Measurements from ENCODE around the gene TMEM26. TPM values are rescaled to one million over a fixed set of nuclear protein-coding genes. Genes with fewer than 3 reads are reported as not detected.

TMEM26 gene
- total and polyA plus RNA-seq, 8 donors, result 1.3 to 8.1 (median 6.0) TPM

DNA sequence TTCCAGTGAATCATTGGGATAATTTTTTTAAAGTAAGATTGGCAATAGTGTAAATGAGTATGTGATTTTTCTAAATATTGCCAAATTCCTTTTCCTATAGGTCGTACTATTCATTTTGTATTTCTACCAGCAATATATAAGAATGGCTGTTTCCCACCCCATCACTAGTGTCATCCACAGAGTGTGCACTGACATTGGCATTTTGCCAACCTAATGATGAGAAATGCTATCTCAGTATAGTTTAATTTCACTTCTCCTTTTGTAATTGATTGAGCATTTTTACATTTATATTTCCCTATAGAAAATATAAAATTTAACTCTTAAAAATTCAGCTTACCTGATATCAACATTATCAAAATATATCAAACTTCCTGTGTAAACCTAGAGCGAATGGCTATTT is 17.6 kb upstream of the TMEM26 start:
- no peak for ATAC-seq
- H3K27ac ChIP-seq, result no peak overlapping the region
- H3K4me1 ChIP-seq, result peaks cover 0 to 6% of the 10 kb centered on the region in 2 donors
- DNase-seq, result no peak
- no peaks in the 10 kb centered on the region for H3K9me3 ChIP-seq
- H3K36me3 ChIP-seq, result no peaks in the 10 kb centered on the region
- no peaks in the 10 kb centered on the region for H3K27me3 ChIP-seq
- TF ChIP-seq CTCF (IDR thresholded peaks at IDR 0.05), result no peak
- intact Hi-C loops (cut with DNase I), result no loop called here
- no peak overlapping the region for H3K4me3 ChIP-seq

GRCh38 chr10:61465901-61466632 is 12.9 kb upstream of the TMEM26 start:
- no peaks in the 10 kb centered on the region for H3K27me3 ChIP-seq
- DNase-seq, result peak in 1 of 4 donors; percentile 28
- H3K27ac ChIP-seq, result no peak overlapping the region
- intact Hi-C loops (cut with DNase I), result no loop called here
- peaks cover 0 to 11% of the 10 kb centered on the region in 2 donors for H3K4me1 ChIP-seq
- ATAC-seq, result peak; percentile 52
- H3K36me3 ChIP-seq, result no peaks in the 10 kb centered on the region
- H3K9me3 ChIP-seq, result no peaks in the 10 kb centered on the region
- H3K4me3 ChIP-seq, result no peak overlapping the region
- TF ChIP-seq CTCF (IDR thresholded peaks at IDR 0.05), result no peak

DNA sequence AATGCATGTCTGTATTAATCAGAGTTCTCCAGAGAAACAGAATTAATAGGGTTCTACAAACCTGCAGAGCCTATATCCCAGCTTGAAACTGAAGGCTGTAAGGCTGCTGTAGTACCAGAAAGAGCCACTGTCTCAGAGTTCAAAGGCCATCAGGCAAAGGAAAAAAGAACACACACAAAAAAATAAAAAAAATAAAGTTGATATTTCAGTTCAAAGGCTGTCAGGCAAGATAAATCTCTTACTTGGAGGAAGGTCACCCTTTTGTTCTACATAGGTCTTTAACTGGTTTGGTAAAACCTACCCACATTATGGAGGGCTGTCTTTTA is 12.0 kb upstream of the TMEM26 start:
- DNase-seq, result no peak
- Histone ChIP-seq H3K27me3 (no peaks in the 10 kb centered on the region), H3K4me1 (peaks cover 0 to 11% of the 10 kb centered on the region in 2 donors), H3K4me3 (no peak overlapping the region), H3K36me3 (no peaks in the 10 kb centered on the region), H3K27ac (no peak overlapping the region), H3K9me3 (no peaks in the 10 kb centered on the region)
- TF ChIP-seq CTCF (IDR thresholded peaks at IDR 0.05), result peak in 1 of 2 donors; percentile 15
- ATAC-seq, result no peak
- intact Hi-C loops (cut with DNase I), result no loop called here

DNA sequence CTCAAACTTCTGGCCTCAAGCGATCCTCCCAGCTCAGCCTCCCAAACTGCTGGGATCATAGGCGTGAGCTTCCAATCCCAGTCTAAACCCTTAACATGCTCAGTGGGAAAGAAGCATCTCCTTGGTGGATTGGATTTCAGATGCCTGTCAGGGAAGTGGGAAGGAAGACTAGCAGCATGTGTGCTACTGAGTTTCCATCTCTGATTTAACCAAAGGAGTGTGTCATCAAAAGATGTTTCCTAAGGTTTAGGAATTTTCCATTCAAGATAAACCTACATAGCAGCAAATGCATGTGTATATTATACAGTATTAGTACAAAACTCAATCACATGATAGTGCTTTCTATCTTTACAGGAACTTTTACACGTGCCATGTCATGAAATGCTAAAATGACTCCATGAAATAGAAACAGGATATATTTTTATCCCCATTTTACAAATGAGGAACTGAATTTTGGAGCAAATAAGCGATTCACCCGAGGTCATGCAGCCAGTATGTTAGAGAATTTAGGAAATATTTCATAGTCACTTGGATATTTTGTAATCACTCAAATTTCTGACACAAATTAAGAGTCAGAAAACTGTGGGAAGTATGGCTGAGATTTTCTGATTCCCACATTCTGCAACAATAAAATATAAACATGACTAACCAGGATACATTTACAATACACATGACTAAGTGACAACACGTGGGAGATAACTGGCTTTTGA is 11.4 kb upstream of the TMEM26 start:
- no peaks in the 10 kb centered on the region for H3K27me3 ChIP-seq
- H3K9me3 ChIP-seq, result no peaks in the 10 kb centered on the region
- no peak for DNase-seq
- peaks cover 0 to 11% of the 10 kb centered on the region in 2 donors for H3K4me1 ChIP-seq
- no peak for TF ChIP-seq CTCF (IDR thresholded peaks at IDR 0.05)
- H3K27ac ChIP-seq, result no peak overlapping the region
- no peaks in the 10 kb centered on the region for H3K36me3 ChIP-seq
- intact Hi-C loops (cut with DNase I), result no loop called here
- H3K4me3 ChIP-seq, result no peak overlapping the region
- ATAC-seq, result peak; percentile 41

DNA sequence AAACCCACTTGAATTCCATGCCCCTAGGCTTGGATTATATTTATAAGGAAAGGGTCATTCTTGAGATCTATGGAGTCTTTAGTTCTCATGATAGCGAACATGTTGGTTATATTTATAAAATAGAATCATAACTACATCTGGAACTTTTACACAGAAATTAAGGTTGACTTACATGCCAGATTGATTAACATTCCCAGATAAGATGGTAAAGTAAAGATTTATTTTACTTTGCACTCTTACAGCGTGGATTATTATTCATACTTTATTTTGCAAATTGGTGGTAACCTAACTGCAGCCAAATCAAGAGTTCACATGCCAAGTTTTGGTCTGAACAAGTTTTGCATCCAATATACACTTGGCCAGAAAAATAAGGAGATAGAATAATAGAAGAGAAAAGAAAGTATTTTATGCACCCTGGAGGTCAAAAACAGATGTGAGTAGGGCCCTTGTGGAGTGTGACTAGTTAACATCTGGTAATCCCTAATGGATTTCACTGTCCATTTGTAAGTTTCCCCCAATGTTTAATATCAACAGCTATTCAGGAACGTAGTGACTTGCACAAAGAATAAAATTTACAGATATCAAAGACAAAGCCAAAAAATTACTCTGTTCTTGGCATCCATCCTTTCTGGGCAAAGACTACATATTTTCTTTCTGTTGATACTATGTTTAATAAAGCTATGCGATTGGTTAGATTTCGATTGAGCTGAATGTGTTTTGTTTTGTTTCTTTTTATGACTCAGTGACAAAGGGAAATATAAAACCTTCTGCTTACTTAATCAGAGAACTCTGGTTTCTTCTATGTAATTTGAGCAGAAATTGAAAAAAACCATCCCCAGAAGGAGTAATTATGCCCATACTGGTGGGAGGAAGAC is 10.1 kb upstream of the TMEM26 start:
- no peak for TF ChIP-seq CTCF (IDR thresholded peaks at IDR 0.05)
- intact Hi-C loops (cut with DNase I), result no loop called here
- peak; percentile 42 for ATAC-seq

More for the DNA sequence above, 10.1 kb upstream of the TMEM26 start:
- H3K27me3 ChIP-seq, result no peaks in the 10 kb centered on the region
- no peak overlapping the region for H3K27ac ChIP-seq
- peaks cover 0 to 11% of the 10 kb centered on the region in 2 donors for H3K4me1 ChIP-seq
- peak in 2 of 4 donors; percentile 81 to 86 for DNase-seq
- H3K4me3 ChIP-seq, result no peak overlapping the region
- H3K9me3 ChIP-seq, result no peaks in the 10 kb centered on the region
- H3K36me3 ChIP-seq, result no peaks in the 10 kb centered on the region

All from left lung (tissue), 10 donors.